HG03442 (cell line): ENCODE measurements around the gene MREG.

ENCODE experiments used
- ATAC-seq: cut with Tn5 transposase; IDR thresholded peaks from one replicate; pipeline ENCODE4 v1.9.1; 2021; ENCODE audit warnings: mild to moderate bottlenecking, moderate library complexity; ENCODE audit not compliant: unreplicated experiment

The MREG gene

DNA sequence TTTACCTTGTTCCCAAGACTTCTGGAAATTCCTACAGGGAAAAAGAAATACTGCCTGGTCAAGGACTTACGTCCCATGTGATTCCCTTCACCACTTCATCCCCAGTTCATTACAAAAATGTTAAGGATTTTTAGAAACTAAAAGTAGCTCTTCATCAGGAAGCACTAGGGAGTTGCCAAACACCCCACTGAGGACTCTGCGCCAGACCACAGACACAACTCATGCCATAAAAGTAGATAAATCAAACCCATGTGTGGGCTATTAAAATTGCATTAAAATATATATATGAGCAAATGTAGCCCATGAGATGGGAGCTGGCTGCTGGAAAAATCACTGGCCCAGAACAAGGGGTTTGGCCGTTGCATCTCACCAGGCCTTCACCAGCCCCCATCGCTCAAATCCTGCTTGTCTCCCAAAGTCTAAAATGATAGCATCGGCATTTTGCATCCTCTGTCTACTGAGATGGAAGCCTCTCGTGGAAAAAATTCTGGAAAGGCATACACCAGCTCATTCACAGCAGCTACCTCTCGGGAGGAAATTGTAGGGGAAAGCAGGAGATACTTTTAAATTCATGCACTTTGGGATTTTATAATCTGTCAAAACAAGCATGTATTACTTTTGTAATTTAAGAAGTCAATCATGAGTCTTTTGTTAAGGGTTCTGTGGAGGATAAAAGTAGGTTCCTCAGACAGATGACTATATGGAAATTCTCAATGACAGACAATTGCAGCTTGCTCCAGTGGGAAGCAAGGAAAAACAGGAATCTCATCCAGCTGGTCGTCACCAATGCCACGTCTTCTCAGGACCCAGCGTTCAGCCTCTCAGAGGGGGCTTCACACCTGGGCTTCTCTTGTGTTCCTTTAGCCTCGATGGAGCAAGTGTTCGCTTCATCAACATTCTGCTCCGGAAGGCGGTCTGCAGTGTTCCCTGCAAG lies 113.9 kb downstream of the MREG start:
- ATAC-seq = no peak

DNA sequence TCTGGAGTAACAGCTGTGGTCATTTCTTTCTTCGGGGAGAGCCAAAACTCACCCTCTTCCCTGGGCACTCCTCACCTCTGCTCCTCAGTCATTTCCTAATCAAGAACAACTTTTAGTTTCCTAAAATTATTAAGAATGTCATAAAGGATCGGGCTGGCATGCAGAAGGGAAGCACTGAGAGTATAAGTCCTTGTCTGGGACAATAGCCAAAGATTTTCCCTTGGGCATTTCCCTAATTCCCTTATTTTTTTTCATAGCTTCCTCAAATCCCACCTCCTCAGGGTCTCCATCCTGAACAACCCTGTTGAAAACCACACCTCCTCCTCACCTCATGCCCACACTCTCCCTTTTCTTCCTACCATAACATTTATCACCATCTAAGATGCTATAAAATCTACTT lies 115.0 kb downstream of the MREG start:
- no peak for ATAC-seq

DNA sequence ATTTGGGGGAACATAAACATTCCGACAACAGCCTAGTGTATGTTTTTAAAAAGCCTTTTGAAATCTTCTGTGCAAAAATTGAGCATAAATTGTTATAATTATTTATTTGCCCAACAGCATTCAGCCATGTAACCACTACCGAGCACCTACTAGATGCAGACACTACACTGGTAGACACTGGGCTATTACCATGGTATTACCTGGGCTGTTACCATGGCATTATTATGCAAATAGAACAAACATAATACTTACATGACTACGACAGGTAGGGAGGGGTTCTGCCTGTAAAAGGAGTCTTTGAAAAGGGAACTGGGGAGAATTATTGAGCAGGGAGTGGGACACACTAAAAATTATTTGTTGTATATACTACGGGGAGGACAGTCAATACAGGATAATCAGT lies 116.4 kb downstream of the MREG start:
- ATAC-seq = no peak

DNA sequence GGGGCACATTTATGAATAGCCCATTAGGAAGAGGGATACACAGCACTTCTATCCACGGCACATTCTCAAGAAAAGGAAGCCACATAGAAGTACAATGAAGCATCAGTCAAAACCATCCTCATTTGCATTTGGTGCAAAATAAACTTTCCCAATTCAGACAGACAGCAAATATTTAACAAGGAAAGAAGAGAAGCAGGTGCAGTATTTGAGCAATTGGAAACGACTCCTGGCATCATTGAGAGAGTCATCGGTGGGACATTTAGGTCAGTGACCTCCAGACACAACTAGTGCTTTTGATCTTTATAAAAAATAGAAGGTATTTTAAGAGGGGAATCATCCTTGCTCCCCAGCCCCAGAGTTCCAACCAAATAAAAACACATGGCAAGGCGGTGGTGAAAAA lies 118.0 kb downstream of the MREG start:
- no peak for ATAC-seq
